HCT116 (cell line): Measurements from ENCODE around the gene EYA4.

ENCODE experiments used
- CTCF ChIP-seq, 3 experiments: fragments of 200-600 bp in 1 of 3; sonication (generic) in 1 of 3; IDR thresholded peaks in 2 of 3; conservative IDR thresholded peaks in 1 of 3; 2 replicates each; pipeline ENCODE4 v1.5.1; 2012 to 2017; ENCODE audit warnings: low read depth in 2 of 3, low read length in 2 of 3, antibody characterized with exemption in 1 of 3, borderline replicate concordance in 1 of 3, control low read depth in 1 of 3, mild to moderate bottlenecking in 1 of 3, mixed read lengths in 1 of 3, mixed run types in 1 of 3, moderate library complexity in 1 of 3; ENCODE audit not compliant: insufficient read depth in 1 of 3
- EZH2 ChIP-seq: fragments of 200-600 bp; sonication (generic); IDR thresholded peaks from 2 replicates; pipeline ENCODE4 v1.6.1; 2017; ENCODE audit warnings: antibody characterized with exemption, mixed run types
- EZH2phosphoT487 ChIP-seq: fragments of 200-600 bp; IDR thresholded peaks from 2 replicates; pipeline ENCODE4 v1.6.1; 2018; ENCODE audit warnings: antibody characterized with exemption, borderline replicate concordance
- FOSL1 ChIP-seq: IDR thresholded peaks from 2 replicates; pipeline ENCODE4 v1.6.1; 2012; ENCODE audit warnings: low read depth
- MAX ChIP-seq: IDR thresholded peaks from 2 replicates; pipeline ENCODE4 v1.6.1; 2012
- POLR2A ChIP-seq: IDR thresholded peaks from 2 replicates; pipeline ENCODE4 v1.7.0; 2011; ENCODE audit warnings: borderline replicate concordance; ENCODE audit not compliant: insufficient read depth, insufficient read length; ENCODE audit errors: extremely low read depth
- POLR2AphosphoS5 ChIP-seq: IDR thresholded peaks from 2 replicates; pipeline ENCODE4 v1.6.1; 2011; ENCODE audit warnings: mild to moderate bottlenecking, low read depth, low read length, moderate library complexity
- RAD21 ChIP-seq: IDR thresholded peaks from 2 replicates; pipeline ENCODE4 v1.6.1; 2012; ENCODE audit warnings: low read depth, mild to moderate bottlenecking
- SP1 ChIP-seq: IDR thresholded peaks from 2 replicates; pipeline ENCODE4 v1.6.1; 2012; ENCODE audit warnings: low read depth
- YY1 ChIP-seq: IDR thresholded peaks from 2 replicates; pipeline ENCODE4 v1.6.1; 2011; ENCODE audit warnings: low read length, low read depth, moderate library complexity, mild to moderate bottlenecking; ENCODE audit not compliant: insufficient replicate concordance; ENCODE audit errors: extremely low read depth

GRCh38 chr6:133410638-133411435 is 169.7 kb downstream of the EYA4 start:
- TF ChIP-seq POLR2AphosphoS5 (no peak), CTCF (IDR thresholded peaks at IDR 0.05 in 2 of 3, conservative IDR thresholded peaks at IDR 0.05 in 1 of 3; ENCODE audit: borderline replicate concordance in 1 of 3, insufficient read depth in 1 of 3, low read depth in 2 of 3, low read length in 2 of 3) (no peak), POLR2A (no peak), EZH2phosphoT487 (no peak), FOSL1 (no peak), EZH2 (no peak), RAD21 (no peak), SP1 (no peak), YY1 (no peak), MAX (no peak)
